Panc1 (cell line): ENCODE measurements around the gene CPO. TPM values are rescaled to one million over a fixed set of nuclear protein-coding genes. Genes with fewer than 3 reads are reported as not detected.

Experiments used
- ATAC-seq: fragments of 200-7000 bp; cut with Tn5 transposase; 2 replicates; pipeline ENCODE4 v1.9.1; 2020; ENCODE audit warnings: mild to moderate bottlenecking, moderate library complexity
- BruUV-seq: library from RNA; stranded (reverse); fragments of 400-500 nt; replicated peaks from 2 replicates; lab custom pipeline; 2021; lab: Mats Ljungman, UMichigan
- CTCF ChIA-PET: fragments of 300-600 bp; sonication (Branson Sonifier 250); formaldehyde crosslinking; loops from one replicate; lab custom pipeline; 2022; ENCODE audit warnings: antibody characterized with exemption; lab: Charles Lee
- POLR2A ChIA-PET: fragments of 300-600 bp; sonication (Branson Sonifier 250); formaldehyde crosslinking; loops from one replicate; lab custom pipeline; 2022; ENCODE audit warnings: antibody characterized with exemption; lab: Charles Lee
- DNase-seq: peaks from one replicate; pipeline ENCODE4 v3.0.0-alpha.2; 2010; ENCODE audit warnings: low read depth, low spot score
- H3K27ac ChIP-seq: 2 replicates; pipeline ENCODE4 v1.5.1; 2011; ENCODE audit warnings: mild to moderate bottlenecking, low read length, inconsistent platforms
- H3K27me3 ChIP-seq: fragments of 200-500 bp; sonication (Bioruptor generic); 2 replicates; pipeline ENCODE4 v1.6.0; 2014; ENCODE audit warnings: low read length, inconsistent platforms; ENCODE audit not compliant: control insufficient read depth, insufficient read depth
- H3K36me3 ChIP-seq: fragments of 200-500 bp; sonication (Bioruptor generic); 2 replicates; pipeline ENCODE4 v1.5.1; 2014; ENCODE audit warnings: inconsistent platforms, mild to moderate bottlenecking, low read length, moderate library complexity; ENCODE audit not compliant: control insufficient read depth, insufficient read depth
- H3K4me1 ChIP-seq: 2 replicates; pipeline ENCODE4 v1.5.1; 2011; ENCODE audit warnings: inconsistent platforms, mild to moderate bottlenecking, low read length, moderate library complexity; ENCODE audit not compliant: control insufficient read depth, insufficient read depth
- H3K4me3 ChIP-seq, 2 experiments: 2 replicates each; pipeline ENCODE4 v1.5.1; 2011 to 2012; ENCODE audit warnings: low read depth in 2 of 2, low read length in 2 of 2, mild to moderate bottlenecking in 2 of 2, inconsistent platforms in 1 of 2, moderate library complexity in 1 of 2
- H3K9me3 ChIP-seq: fragments of 200-500 bp; sonication (Bioruptor generic); 2 replicates; pipeline ENCODE4 v1.5.1; 2014; ENCODE audit warnings: low read depth, mild to moderate bottlenecking, inconsistent platforms, low read length, moderate library complexity; ENCODE audit not compliant: control insufficient read depth, insufficient read depth
- POLR2AphosphoS5 ChIP-seq: IDR thresholded peaks from 2 replicates; pipeline ENCODE4 v1.6.1; 2012; ENCODE audit warnings: mild to moderate bottlenecking, low read depth, low read length, moderate library complexity
- SIN3A ChIP-seq: IDR thresholded peaks from 2 replicates; pipeline ENCODE4 v1.6.1; 2012; ENCODE audit warnings: low read depth, mild to moderate bottlenecking, low read length, moderate library complexity, borderline replicate concordance; ENCODE audit not compliant: insufficient read depth
- TCF7L2 ChIP-seq: IDR thresholded peaks from 2 replicates; pipeline ENCODE4 v1.6.1; 2011; ENCODE audit warnings: mild to moderate bottlenecking, low read depth, low read length, inconsistent platforms
- in situ Hi-C: cut with HindIII; loops from 2 replicates; pipeline ENCODE4 v1.10.0; 2016; ENCODE audit warnings: low sequenced_read_pairs, low pct_unique_long_range_greater_than_20kb
- intact Hi-C: fragments of 100-400 bp; cut with micrococcal nuclease; formaldehyde crosslinking; loops from one replicate; pipeline ENCODE4 v1.10.0; 2022; ENCODE audit not compliant: unreplicated experiment
- total RNA-seq: library from RNA; stranded (reverse); gene quantifications from one replicate; pipeline ENCODE4 v1.2.1, GENCODE V29; 2021; ENCODE audit not compliant: unreplicated experiment
- TF ChIP-seq, protein P1 (sequence below): fragments of 450-650 bp; IDR thresholded peaks from 2 replicates; pipeline ENCODE4 v1.5.1; 2017; ENCODE audit warnings: mild to moderate bottlenecking
- TF ChIP-seq, protein P2 (sequence below), 2 experiments: IDR thresholded peaks; 2 replicates each; pipeline ENCODE4 v1.6.1; 2011 to 2012; ENCODE audit warnings: low read depth in 2 of 2, control low read depth in 1 of 2, low read length in 1 of 2, mild to moderate bottlenecking in 1 of 2, moderate library complexity in 1 of 2; ENCODE audit not compliant: insufficient read depth in 1 of 2

CPO gene
- total RNA-seq, 1 experiment from 2014 or later = not detected

DNA sequence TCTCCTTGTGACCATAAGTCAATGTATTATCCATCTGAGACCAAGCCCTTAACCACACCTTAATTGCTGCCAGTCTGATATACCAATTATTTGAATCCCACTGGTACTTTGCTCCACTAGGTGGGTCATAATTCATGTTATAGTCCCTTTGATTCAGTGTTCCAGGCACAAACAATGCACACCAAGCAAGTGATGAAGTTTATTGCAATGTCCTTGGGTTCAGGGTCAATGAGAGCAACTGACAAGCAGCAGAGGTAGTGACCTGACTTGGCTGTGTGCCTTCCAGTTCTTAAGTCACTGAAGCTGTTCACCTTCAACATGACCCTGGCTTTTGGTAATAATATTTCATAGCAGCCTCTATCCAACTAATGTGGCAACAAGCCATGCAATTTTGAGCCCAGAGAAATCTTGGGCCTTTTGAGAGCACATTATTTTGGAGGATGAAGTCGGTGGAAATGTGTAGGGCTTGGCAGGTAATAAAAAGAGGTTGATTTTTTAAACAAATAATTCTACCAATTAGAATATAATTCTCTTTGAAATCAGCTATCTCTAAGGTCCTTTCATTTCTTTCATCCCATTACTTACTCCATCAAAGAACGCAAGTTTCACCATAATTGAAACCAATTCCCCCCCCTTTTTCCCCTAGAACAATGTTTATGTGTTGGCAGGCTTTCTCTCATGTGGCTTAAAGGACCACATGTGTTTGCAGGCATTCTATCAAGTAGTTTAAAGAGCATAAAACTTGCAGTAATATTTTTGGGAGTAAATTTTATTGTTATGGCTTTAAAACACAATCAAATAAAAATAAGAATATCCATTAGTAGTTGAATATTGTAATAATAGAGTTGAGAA, 3.1 kb upstream of the CPO start:
- TF ChIP-seq SIN3A = no peak
- TF ChIP-seq, protein P1, sequence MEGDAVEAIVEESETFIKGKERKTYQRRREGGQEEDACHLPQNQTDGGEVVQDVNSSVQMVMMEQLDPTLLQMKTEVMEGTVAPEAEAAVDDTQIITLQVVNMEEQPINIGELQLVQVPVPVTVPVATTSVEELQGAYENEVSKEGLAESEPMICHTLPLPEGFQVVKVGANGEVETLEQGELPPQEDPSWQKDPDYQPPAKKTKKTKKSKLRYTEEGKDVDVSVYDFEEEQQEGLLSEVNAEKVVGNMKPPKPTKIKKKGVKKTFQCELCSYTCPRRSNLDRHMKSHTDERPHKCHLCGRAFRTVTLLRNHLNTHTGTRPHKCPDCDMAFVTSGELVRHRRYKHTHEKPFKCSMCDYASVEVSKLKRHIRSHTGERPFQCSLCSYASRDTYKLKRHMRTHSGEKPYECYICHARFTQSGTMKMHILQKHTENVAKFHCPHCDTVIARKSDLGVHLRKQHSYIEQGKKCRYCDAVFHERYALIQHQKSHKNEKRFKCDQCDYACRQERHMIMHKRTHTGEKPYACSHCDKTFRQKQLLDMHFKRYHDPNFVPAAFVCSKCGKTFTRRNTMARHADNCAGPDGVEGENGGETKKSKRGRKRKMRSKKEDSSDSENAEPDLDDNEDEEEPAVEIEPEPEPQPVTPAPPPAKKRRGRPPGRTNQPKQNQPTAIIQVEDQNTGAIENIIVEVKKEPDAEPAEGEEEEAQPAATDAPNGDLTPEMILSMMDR = no peak
- TF ChIP-seq TCF7L2 = no peak
- TF ChIP-seq, protein P2, sequence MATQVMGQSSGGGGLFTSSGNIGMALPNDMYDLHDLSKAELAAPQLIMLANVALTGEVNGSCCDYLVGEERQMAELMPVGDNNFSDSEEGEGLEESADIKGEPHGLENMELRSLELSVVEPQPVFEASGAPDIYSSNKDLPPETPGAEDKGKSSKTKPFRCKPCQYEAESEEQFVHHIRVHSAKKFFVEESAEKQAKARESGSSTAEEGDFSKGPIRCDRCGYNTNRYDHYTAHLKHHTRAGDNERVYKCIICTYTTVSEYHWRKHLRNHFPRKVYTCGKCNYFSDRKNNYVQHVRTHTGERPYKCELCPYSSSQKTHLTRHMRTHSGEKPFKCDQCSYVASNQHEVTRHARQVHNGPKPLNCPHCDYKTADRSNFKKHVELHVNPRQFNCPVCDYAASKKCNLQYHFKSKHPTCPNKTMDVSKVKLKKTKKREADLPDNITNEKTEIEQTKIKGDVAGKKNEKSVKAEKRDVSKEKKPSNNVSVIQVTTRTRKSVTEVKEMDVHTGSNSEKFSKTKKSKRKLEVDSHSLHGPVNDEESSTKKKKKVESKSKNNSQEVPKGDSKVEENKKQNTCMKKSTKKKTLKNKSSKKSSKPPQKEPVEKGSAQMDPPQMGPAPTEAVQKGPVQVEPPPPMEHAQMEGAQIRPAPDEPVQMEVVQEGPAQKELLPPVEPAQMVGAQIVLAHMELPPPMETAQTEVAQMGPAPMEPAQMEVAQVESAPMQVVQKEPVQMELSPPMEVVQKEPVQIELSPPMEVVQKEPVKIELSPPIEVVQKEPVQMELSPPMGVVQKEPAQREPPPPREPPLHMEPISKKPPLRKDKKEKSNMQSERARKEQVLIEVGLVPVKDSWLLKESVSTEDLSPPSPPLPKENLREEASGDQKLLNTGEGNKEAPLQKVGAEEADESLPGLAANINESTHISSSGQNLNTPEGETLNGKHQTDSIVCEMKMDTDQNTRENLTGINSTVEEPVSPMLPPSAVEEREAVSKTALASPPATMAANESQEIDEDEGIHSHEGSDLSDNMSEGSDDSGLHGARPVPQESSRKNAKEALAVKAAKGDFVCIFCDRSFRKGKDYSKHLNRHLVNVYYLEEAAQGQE (IDR thresholded peaks at IDR 0.05; ENCODE audit: insufficient read depth in 1 of 2, low read depth in 2 of 2, low read length in 1 of 2) = no peak
- no peak for TF ChIP-seq POLR2AphosphoS5
- Histone ChIP-seq H3K36me3 (no peaks in the 10 kb centered on the region), H3K4me1 (no peaks in the 10 kb centered on the region), H3K9me3 (no peaks in the 10 kb centered on the region), H3K4me3 (no peak overlapping the region), H3K27ac (no peak overlapping the region), H3K27me3 (no peaks in the 10 kb centered on the region)
- intact Hi-C loops = no loop called here
- ChIA-PET CTCF (no interaction called here), POLR2A (no interaction called here)
- ATAC-seq (no peak), DNase-seq (no peak)
- in situ Hi-C loops = no loop called here
- BruUV-seq = no TSS peak

DNA sequence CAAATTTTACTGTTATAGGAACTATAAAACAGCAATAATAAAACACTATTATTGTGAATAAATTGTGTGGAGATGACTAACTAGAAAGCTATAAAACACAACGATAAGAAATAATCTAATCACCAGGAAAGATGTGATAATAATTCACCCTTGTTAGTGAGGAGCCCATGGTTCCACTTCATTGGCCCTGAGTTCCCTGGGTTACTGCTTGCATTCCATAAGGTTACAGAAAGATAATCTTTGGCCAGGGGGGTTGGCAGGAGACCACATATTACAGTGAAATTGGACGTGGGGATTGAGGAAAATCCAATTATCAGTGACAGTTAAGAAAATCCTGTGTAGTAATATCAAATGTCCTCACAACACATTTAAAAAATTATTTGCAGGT, 2.5 kb upstream of the CPO start:
- TF ChIP-seq, protein P2 (IDR thresholded peaks at IDR 0.05; ENCODE audit: insufficient read depth in 1 of 2, low read depth in 2 of 2, low read length in 1 of 2) = no peak
- TF ChIP-seq, protein P1 = no peak
- no peak for TF ChIP-seq SIN3A
- TF ChIP-seq TCF7L2 = no peak
- TF ChIP-seq POLR2AphosphoS5 = no peak
- Histone ChIP-seq H3K27me3 (no peaks in the 10 kb centered on the region), H3K27ac (no peak overlapping the region), H3K9me3 (no peaks in the 10 kb centered on the region), H3K4me1 (no peaks in the 10 kb centered on the region), H3K36me3 (no peaks in the 10 kb centered on the region), H3K4me3 (no peak overlapping the region)
- no peak for ATAC-seq
- ChIA-PET CTCF (no interaction called here), POLR2A (no interaction called here)
- DNase-seq = no peak
- BruUV-seq = no TSS peak
- in situ Hi-C loops (no loop called here), intact Hi-C loops (no loop called here)
